BE2C (cell line): ENCODE results near the gene VWA5B1.

Source experiments
- DNase-seq: peaks from one replicate; pipeline ENCODE4 v3.0.0-alpha.2; 2020
- H3K27me3 ChIP-seq: fragments of 250-450 bp; sonication (Bioruptor Pico); 2 replicates; pipeline ENCODE4 v1.5.1; 2020; ENCODE audit warnings: mild to moderate bottlenecking
- H3K36me3 ChIP-seq: fragments of 250-450 bp; sonication (Bioruptor Pico); 2 replicates; pipeline ENCODE4 v1.5.1; 2020; ENCODE audit warnings: mild to moderate bottlenecking
- H3K4me1 ChIP-seq: fragments of 250-450 bp; sonication (Bioruptor Pico); 2 replicates; pipeline ENCODE4 v1.5.1; 2020
- H3K4me3 ChIP-seq: 2 replicates; pipeline ENCODE4 v1.5.1; 2011; ENCODE audit warnings: low read depth, low read length
- H3K9me3 ChIP-seq: fragments of 250-450 bp; sonication (Bioruptor Pico); 2 replicates; pipeline ENCODE4 v1.5.1; 2020
- TF ChIP-seq, protein P1 (sequence below): IDR thresholded peaks from 2 replicates; pipeline ENCODE4 v1.5.1; 2012; ENCODE audit warnings: mild to moderate bottlenecking, low read depth, low read length

VWA5B1 gene

DNA sequence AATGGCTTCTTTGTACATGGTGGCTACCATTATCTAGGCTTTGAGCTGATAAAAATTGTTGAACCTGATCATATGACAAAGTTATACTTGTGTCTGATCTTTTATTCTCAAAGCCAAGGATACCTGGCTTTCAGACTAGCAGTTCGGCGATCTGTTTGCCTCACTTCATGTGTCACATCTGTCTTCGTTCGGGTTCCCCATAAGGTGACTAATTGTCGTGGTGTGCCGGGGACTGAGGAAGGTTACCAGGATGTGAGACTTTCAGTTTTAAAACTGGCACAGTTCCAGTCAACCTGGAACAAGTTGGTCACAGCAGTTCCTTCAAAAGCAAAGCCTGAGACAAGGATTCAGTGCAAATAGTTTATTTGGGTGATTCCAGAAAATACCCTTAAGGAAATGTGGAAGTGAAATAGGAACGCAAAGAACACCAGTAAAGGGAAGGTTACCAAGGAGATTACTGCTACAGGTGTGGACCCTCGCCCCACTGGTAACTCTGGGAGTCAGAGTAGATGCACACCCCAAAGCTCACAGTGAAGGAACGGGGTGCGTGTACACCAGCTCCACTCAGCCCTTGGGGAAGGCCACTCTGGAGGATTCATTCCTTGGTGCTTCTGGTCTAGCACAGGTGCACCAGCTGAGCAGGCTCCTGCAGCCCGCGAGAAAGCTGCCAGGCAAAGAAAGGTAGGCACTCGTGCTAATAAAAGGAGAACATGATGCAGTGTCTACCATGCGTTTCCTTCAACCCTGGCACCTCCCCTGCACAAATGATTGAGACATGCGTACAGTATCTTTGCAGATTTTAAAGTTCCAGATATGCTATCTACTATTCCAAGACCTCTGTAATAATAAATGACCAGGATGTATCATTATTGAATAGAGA, 69.0 kb downstream of the VWA5B1 start:
- no peak for DNase-seq
- H3K4me1 ChIP-seq = peaks cover 3% of the 10 kb centered on the region; the same call in 1 of the 2 replicates
- no peaks in the 10 kb centered on the region for H3K36me3 ChIP-seq
- TF ChIP-seq, protein P1, sequence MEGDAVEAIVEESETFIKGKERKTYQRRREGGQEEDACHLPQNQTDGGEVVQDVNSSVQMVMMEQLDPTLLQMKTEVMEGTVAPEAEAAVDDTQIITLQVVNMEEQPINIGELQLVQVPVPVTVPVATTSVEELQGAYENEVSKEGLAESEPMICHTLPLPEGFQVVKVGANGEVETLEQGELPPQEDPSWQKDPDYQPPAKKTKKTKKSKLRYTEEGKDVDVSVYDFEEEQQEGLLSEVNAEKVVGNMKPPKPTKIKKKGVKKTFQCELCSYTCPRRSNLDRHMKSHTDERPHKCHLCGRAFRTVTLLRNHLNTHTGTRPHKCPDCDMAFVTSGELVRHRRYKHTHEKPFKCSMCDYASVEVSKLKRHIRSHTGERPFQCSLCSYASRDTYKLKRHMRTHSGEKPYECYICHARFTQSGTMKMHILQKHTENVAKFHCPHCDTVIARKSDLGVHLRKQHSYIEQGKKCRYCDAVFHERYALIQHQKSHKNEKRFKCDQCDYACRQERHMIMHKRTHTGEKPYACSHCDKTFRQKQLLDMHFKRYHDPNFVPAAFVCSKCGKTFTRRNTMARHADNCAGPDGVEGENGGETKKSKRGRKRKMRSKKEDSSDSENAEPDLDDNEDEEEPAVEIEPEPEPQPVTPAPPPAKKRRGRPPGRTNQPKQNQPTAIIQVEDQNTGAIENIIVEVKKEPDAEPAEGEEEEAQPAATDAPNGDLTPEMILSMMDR = no peak
- H3K27me3 ChIP-seq = no peaks in the 10 kb centered on the region
- H3K4me3 ChIP-seq = no peak overlapping the region
- no peaks in the 10 kb centered on the region for H3K9me3 ChIP-seq

DNA sequence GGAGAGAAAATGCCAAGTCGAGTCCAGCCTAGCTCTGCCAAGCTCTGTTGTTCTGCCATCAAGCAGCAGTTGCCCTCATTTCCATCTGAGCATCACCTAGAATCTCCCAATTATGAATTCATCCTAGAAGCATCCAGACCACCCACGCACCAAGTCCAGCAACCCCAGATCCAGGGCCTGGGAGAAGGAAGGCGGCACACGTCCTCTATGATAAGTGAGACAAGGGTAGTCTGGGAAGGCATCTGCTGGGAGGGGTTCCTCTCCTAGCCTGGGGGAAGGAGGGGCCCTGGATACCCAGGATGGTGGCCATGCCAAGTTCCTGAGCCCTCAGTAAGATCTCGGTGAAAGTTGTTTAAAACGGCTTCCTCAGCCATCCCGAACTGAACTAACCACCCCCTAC, 70.7 kb downstream of the VWA5B1 start:
- Histone ChIP-seq H3K4me1 (peaks cover 3% of the 10 kb centered on the region; the same call in 1 of the 2 replicates), H3K4me3 (no peak overlapping the region), H3K27me3 (peaks cover 4% of the 10 kb centered on the region), H3K36me3 (no peaks in the 10 kb centered on the region), H3K9me3 (no peaks in the 10 kb centered on the region)
- TF ChIP-seq, protein P1 = no peak
- DNase-seq = no peak

DNA sequence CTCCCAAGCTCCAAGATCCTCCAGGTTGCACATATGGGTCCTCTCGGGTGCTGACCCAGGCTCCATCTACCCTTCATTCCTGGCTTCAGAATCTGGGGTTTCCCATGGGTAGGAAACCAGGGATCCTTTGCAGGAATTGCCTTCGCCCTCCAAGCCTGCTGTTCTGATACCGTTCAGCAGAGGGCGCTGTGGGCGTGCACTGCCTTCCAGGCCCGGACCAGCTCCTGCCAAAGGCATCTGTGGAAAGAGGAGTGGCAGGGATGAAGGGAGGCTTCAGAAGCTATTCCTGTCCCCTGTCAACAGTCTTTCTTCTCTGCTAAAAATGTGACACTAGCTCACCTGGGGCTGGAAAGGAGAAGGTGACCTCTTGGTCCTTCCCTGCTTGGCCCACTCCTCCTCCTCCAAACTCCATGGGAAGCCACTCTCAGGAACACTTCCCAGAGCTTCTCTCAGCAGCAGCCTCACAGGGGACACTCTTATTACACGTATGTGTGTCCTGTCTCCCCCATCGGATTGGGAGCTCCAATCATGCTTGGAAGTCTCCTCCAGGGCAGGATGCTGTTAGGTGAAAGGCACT, 71.2 kb downstream of the VWA5B1 start:
- Histone ChIP-seq H3K4me1 (peaks cover 3% of the 10 kb centered on the region; the same call in 1 of the 2 replicates), H3K4me3 (no peak overlapping the region), H3K27me3 (peaks cover 9% of the 10 kb centered on the region), H3K36me3 (no peaks in the 10 kb centered on the region), H3K9me3 (no peaks in the 10 kb centered on the region)
- peak; percentile 68 for DNase-seq
- TF ChIP-seq, protein P1 = peak; percentile 82

DNA sequence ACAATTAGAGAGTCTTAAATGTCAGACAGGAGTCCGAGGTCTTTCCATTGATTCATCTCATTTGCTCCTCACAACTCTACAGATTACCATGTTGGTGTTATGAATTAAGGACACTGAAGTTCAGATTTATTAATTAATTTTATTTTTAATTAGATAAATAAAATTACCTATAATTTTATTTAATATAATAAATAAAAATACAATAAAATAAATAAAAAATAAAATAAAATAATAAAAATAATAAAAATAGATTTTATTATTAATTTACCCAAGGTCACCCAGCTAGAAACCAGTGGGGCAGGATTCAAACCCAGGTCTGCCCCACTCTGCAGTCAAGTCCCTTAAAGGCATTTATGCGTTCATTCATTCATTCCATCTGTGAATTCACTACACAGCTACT, 72.2 kb downstream of the VWA5B1 start:
- no peak for DNase-seq
- no peaks in the 10 kb centered on the region for H3K9me3 ChIP-seq
- TF ChIP-seq, protein P1 = no peak
- no peaks in the 10 kb centered on the region for H3K36me3 ChIP-seq
- H3K4me3 ChIP-seq = no peak overlapping the region
- H3K4me1 ChIP-seq = peaks cover 3% of the 10 kb centered on the region; the same call in 1 of the 2 replicates
- H3K27me3 ChIP-seq = peaks cover 12% of the 10 kb centered on the region

DNA sequence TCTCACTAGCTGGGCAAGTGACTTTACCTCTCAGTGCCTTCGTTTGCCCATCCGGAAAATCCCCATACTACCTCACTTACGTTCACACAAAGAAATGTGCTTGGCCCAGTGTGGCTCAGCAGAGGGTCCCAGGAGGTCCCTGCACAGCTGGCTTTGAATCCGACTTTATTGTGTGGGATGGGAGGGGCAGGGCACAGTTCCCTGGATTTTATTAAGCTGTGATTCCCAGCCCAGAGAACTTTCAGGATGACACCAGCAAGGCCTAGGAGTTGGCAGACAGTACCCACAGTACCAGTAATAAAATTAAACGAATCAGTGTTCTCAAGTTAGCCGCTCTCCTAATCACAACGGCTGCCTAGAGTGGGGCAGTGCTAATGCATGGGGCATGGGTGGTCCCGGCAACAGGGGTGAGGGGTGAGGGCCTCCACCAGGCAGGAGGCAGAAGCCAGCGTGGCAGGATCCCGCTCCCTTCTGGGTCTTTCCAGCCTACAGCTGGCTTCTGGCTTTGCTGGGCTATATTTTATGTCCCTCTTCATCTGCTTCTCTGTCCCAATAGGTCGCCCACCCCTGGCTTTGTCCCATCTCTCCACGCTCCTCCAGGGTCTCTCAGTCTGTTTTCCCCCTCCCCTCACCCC, 74.9 kb downstream of the VWA5B1 start:
- no peaks in the 10 kb centered on the region for H3K4me1 ChIP-seq
- TF ChIP-seq, protein P1 = no peak
- no peak for DNase-seq
- peaks cover 12% of the 10 kb centered on the region for H3K27me3 ChIP-seq
- no peaks in the 10 kb centered on the region for H3K36me3 ChIP-seq
- H3K9me3 ChIP-seq = no peaks in the 10 kb centered on the region
- H3K4me3 ChIP-seq = no peak overlapping the region
